Prostate gland (tissue), 2 donors: ENCODE measurements around the gene CTSK. TPM values are rescaled to one million over a fixed set of nuclear protein-coding genes. Genes with fewer than 3 reads are reported as not detected.

ENCODE experiments used
- DNase-seq: peaks from one replicate; pipeline ENCODE4 v3.0.0-alpha.2; 2019; ENCODE audit warnings: low spot score
- H3K27ac ChIP-seq, 2 donors: fragments of 200-600 bp; sonication (generic); 2 replicates each; pipeline ENCODE4 v1.5.1; 2017 to 2019
- H3K27me3 ChIP-seq: fragments of 200-600 bp; sonication (generic); replicated peaks from 2 replicates; pipeline ENCODE4 v1.5.1; 2019; ENCODE audit not compliant: insufficient read depth
- H3K36me3 ChIP-seq, 2 donors: fragments of 200-600 bp; sonication (generic); 1 replicate in 1 of 2; 2 replicates in 1 of 2; pipeline versions ENCODE4 v1.5.1 to v1.8.1; 2017 to 2019
- H3K4me1 ChIP-seq: fragments of 200-600 bp; sonication (generic); replicated peaks from 2 replicates; pipeline ENCODE4 v1.5.1; 2019
- H3K4me3 ChIP-seq, 2 donors: fragments of 200-600 bp; sonication (generic); 2 replicates each; pipeline ENCODE4 v1.5.1; 2017 to 2019
- H3K9me3 ChIP-seq: fragments of 200-600 bp; sonication (generic); 2 replicates; pipeline ENCODE4 v1.5.1; 2017
- CTCF ChIP-seq, 4 experiments: fragments of 200-600 bp in 2 of 4; fragments of 450-650 bp in 2 of 4; sonication (generic) in 2 of 4; IDR thresholded peaks; 1 replicate in 3 of 4; 2 replicates in 1 of 4; pipeline ENCODE4 v1.5.1; 2016 to 2019; ENCODE audit warnings: antibody characterized with exemption in 4 of 4, mild to moderate bottlenecking in 2 of 4, moderate library complexity in 2 of 4
- POLR2A ChIP-seq: fragments of 450-650 bp; IDR thresholded peaks from one replicate; pipeline ENCODE4 v1.6.1; 2016; ENCODE audit warnings: antibody characterized with exemption, mild to moderate bottlenecking
- POLR2AphosphoS5 ChIP-seq: sonication (generic); formaldehyde crosslinking; IDR thresholded peaks from one replicate; pipeline ENCODE4 v1.6.1; 2017; ENCODE audit warnings: antibody characterized with exemption
- WGBS: methylation state at CpG from one replicate; pipeline ENCODE4 v1.1.5; 2018; 5-methylcytosine and 5-hydroxymethylcytosine counted together
- intact Hi-C: fragments of 100-400 bp; cut with DNase I; formaldehyde crosslinking; loops from one replicate; pipeline ENCODE4 v1.14.2; 2022
- total RNA-seq, 2 donors: library from RNA; depleted of rRNA; stranded (reverse); fragments of >200 nt; gene quantifications; one replicate each; pipeline ENCODE4 v1.1.0, GENCODE V29; 2016

CTSK gene
- total RNA-seq, 2 donors from 2014 or later = 6.6 to 30.4 TPM

DNA sequence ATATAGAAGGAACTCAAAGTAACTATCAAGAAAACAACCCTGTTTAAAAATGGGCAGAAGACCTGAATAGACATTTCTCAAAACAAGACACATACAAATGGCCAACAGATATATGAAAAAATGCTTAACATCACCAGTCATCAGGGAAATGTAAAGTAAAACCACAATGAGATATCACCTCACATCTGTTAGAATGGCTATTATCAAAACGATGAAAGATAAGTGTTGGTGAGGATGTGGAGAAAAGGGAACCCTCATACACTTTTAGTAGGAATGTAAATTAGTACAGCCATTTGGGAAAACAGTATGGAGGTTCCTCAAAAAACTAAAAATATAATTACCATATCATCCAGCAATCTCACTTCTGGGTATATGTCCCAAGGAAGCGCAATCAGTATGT lies 45.5 kb downstream of the CTSK start:
- intact Hi-C loops = no loop called here
- Histone ChIP-seq H3K4me1 (no peaks in the 10 kb centered on the region), H3K9me3 (no peaks in the 10 kb centered on the region), H3K27ac (no peak overlapping the region), H3K27me3 (no peaks in the 10 kb centered on the region), H3K4me3 (no peak overlapping the region), H3K36me3 (no peaks in the 10 kb centered on the region)
- WGBS = 90% methylated on average over 2 of the region's 2 CpGs
- no peak for DNase-seq
- TF ChIP-seq POLR2A (no peak), CTCF (IDR thresholded peaks at IDR 0.05) (no peak), POLR2AphosphoS5 (no peak)

- Histone ChIP-seq H3K36me3 (no peaks in the 10 kb centered on the region), H3K4me3 (no peak overlapping the region), H3K27me3 (no peaks in the 10 kb centered on the region), H3K4me1 (no peaks in the 10 kb centered on the region), H3K9me3 (no peaks in the 10 kb centered on the region), H3K27ac (no peak overlapping the region)
- intact Hi-C loops = no loop called here
- 82% methylated on average over 1 of the region's 1 CpG for WGBS
- no peak for DNase-seq
- no peak for TF ChIP-seq CTCF (IDR thresholded peaks at IDR 0.05)
- no peak for TF ChIP-seq POLR2A
- TF ChIP-seq POLR2AphosphoS5 = no peak
Observed at GRCh38 chr1:150761801-150762200, 46.3 kb downstream of the CTSK start.

GRCh38 chr1:150760013-150760412 lies 48.0 kb downstream of the CTSK start:
- 77% methylated on average over 3 of the region's 3 CpGs for WGBS
- H3K27ac ChIP-seq = no peak overlapping the region
- no peaks in the 10 kb centered on the region for H3K9me3 ChIP-seq
- TF ChIP-seq POLR2A (no peak), CTCF (IDR thresholded peaks at IDR 0.05) (no peak), POLR2AphosphoS5 (no peak)
- intact Hi-C loops = no loop called here
- no peak for DNase-seq
- H3K4me1 ChIP-seq = no peaks in the 10 kb centered on the region
- no peak overlapping the region for H3K4me3 ChIP-seq
- H3K36me3 ChIP-seq = no peaks in the 10 kb centered on the region
- H3K27me3 ChIP-seq = no peaks in the 10 kb centered on the region

DNA sequence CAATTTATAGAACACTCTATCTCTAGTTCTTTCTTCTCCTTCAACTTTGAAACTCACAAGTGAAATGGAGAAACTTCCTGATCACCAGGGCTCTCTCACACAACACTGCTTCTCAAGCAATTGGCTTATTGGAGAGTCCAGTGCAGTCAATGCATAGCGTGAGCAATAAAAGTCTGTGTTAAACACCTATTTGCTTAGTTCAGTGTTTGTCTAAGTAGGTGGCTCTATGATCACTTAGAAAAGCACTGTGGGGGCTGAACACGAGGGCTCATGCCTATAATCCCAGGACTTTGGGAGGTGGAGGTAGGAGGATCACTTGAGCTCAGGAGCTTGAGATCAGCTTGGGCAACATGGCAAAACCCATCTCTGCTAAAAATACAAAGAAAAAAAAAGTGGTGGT lies 54.6 kb downstream of the CTSK start:
- no peak overlapping the region for H3K27ac ChIP-seq
- no peak for DNase-seq
- no peaks in the 10 kb centered on the region for H3K27me3 ChIP-seq
- H3K4me1 ChIP-seq = no peaks in the 10 kb centered on the region
- TF ChIP-seq POLR2A (no peak), POLR2AphosphoS5 (no peak), CTCF (IDR thresholded peaks at IDR 0.05) (no peak)
- H3K36me3 ChIP-seq = no peaks in the 10 kb centered on the region
- intact Hi-C loops = no loop called here
- WGBS = 56% methylated on average over 2 of the region's 2 CpGs
- no peaks in the 10 kb centered on the region for H3K9me3 ChIP-seq
- H3K4me3 ChIP-seq = no peak overlapping the region

GRCh38 chr1:150751443-150751842 lies 56.6 kb downstream of the CTSK start:
- Histone ChIP-seq H3K36me3 (no peaks in the 10 kb centered on the region), H3K27me3 (no peaks in the 10 kb centered on the region), H3K9me3 (no peaks in the 10 kb centered on the region), H3K4me1 (no peaks in the 10 kb centered on the region), H3K4me3 (no peak overlapping the region), H3K27ac (no peak overlapping the region)
- no peak for DNase-seq
- WGBS = 95% methylated on average over 6 of the region's 6 CpGs
- intact Hi-C loops = no loop called here
- TF ChIP-seq CTCF (IDR thresholded peaks at IDR 0.05) (no peak), POLR2AphosphoS5 (no peak), POLR2A (no peak)
